Activated T-helper 1 cell treated with anti-CD3 and anti-CD28 coated beads, Interleukin-12 subunit alpha, Interleukin-12 subunit beta, Interleukin-2, Interleukin-4 antibody, amounts not matched to agents 30 ng/mL and 10 ng/mL and 1 ng/mL, durations not matched to agents 14 hours and 24 hours and 36 hours (primary cell): ENCODE results near the gene ST7. TPM values are rescaled to one million over a fixed set of nuclear protein-coding genes. Genes with fewer than 3 reads are reported as not detected.
"Not testable (repeated sequence)": the region's sequence is repeated elsewhere in the genome, so short reads cannot be mapped to it uniquely, and the experiment has no call there.

Experiments
- DNase-seq: peaks from one replicate; pipeline ENCODE4 v3.0.0; 2021; ENCODE audit warnings: low spot score
- H3K27ac Mint-ChIP-seq: one replicate; pipeline ENCODE4 v1.8.0; 2021; ENCODE audit warnings: mild to moderate bottlenecking, mixed read lengths
- H3K27me3 Mint-ChIP-seq: one replicate; pipeline ENCODE4 v1.8.0; 2022; ENCODE audit warnings: mild to moderate bottlenecking, moderate library complexity, mixed read lengths; ENCODE audit not compliant: insufficient read depth
- H3K36me3 Mint-ChIP-seq: one replicate; pipeline ENCODE4 v1.8.0; 2021; ENCODE audit warnings: low read depth, mixed read lengths
- H3K4me1 Mint-ChIP-seq: one replicate; pipeline ENCODE4 v1.8.0; 2021; ENCODE audit warnings: low read depth, mixed read lengths
- H3K4me3 Mint-ChIP-seq: one replicate; pipeline ENCODE4 v1.8.0; 2021; ENCODE audit warnings: mild to moderate bottlenecking, moderate library complexity, mixed read lengths
- H3K9me3 Mint-ChIP-seq: one replicate; pipeline ENCODE4 v1.8.0; 2021; ENCODE audit warnings: mixed read lengths
- intact Hi-C: fragments of 100-400 bp; cut with micrococcal nuclease; formaldehyde crosslinking; loops from one replicate; pipeline ENCODE4 v1.15.1; 2024
- total RNA-seq: library from RNA; stranded (reverse); gene quantifications from 2 replicates; pipeline ENCODE4 v1.2.3, GENCODE V29; 2022

Gene ST7
- total RNA-seq, 1 donor from 2014 or later = 5.8 TPM

- no peak for DNase-seq
- Mint-ChIP-seq H3K36me3 (no peaks in the 10 kb centered on the region), H3K4me3 (no peak overlapping the region), H3K9me3 (no peaks in the 10 kb centered on the region), H3K27me3 (peaks cover 17% of the 10 kb centered on the region), H3K27ac (no peak overlapping the region), H3K4me1 (peaks cover 19% of the 10 kb centered on the region)
- intact Hi-C loops = loop anchor here (10.0 kb wide), 1 partner anchor 803 kb away; the partner anchor contains the start of gene TES
Measured at GRCh38 chr7:117017702-117018266, 64.5 kb downstream of the ST7 start.

GRCh38 chr7:117018713-117019112, 65.4 kb downstream of the ST7 start:
- intact Hi-C loops = loop anchor here (10.0 kb wide), 1 partner anchor 804 kb away; the partner anchor contains the start of gene TES
- H3K27me3 Mint-ChIP-seq = peaks cover 15% of the 10 kb centered on the region
- H3K9me3 Mint-ChIP-seq = no peaks in the 10 kb centered on the region

GRCh38 chr7:117019287-117019686, 66.0 kb downstream of the ST7 start:
- intact Hi-C loops = loop anchor here (10.0 kb wide), 1 partner anchor 804 kb away; the partner anchor contains the start of gene TES
- Mint-ChIP-seq H3K4me3 (no peak overlapping the region), H3K27ac (no peak overlapping the region)

More at GRCh38 chr7:117018713-117019112, 65.4 kb downstream of the ST7 start:
- H3K4me3 Mint-ChIP-seq = no peak overlapping the region
- H3K4me1 Mint-ChIP-seq = peaks cover 27% of the 10 kb centered on the region
- no peaks in the 10 kb centered on the region for H3K36me3 Mint-ChIP-seq
- H3K27ac Mint-ChIP-seq = no peak overlapping the region
- DNase-seq = no peak

GRCh38 chr7:117019786-117020590, 66.7 kb downstream of the ST7 start:
- Mint-ChIP-seq H3K36me3 (no peaks in the 10 kb centered on the region), H3K27ac (no peak overlapping the region), H3K4me1 (peaks cover 21% of the 10 kb centered on the region), H3K9me3 (no peaks in the 10 kb centered on the region), H3K4me3 (no peak overlapping the region), H3K27me3 (peaks cover 17% of the 10 kb centered on the region)
- intact Hi-C loops = loop anchor here (10.0 kb wide), 1 partner anchor 805 kb away; the partner anchor contains the start of gene TES
- no peak for DNase-seq

More at GRCh38 chr7:117019287-117019686, 66.0 kb downstream of the ST7 start:
- no peak for DNase-seq
- no peaks in the 10 kb centered on the region for H3K36me3 Mint-ChIP-seq
- peaks cover 15% of the 10 kb centered on the region for H3K27me3 Mint-ChIP-seq
- H3K9me3 Mint-ChIP-seq = no peaks in the 10 kb centered on the region
- peaks cover 24% of the 10 kb centered on the region for H3K4me1 Mint-ChIP-seq

- Mint-ChIP-seq H3K36me3 (no peaks in the 10 kb centered on the region), H3K27ac (no peak overlapping the region), H3K9me3 (no peaks in the 10 kb centered on the region), H3K4me3 (no peak overlapping the region), H3K4me1 (peaks cover 15% of the 10 kb centered on the region), H3K27me3 (peaks cover 14% of the 10 kb centered on the region)
- intact Hi-C loops = no loop called here
- DNase-seq = no peak
Measured at GRCh38 chr7:117020591-117020973, 67.3 kb downstream of the ST7 start.

- no peaks in the 10 kb centered on the region for H3K9me3 Mint-ChIP-seq
- intact Hi-C loops = no loop called here
- no peak overlapping the region for H3K4me3 Mint-ChIP-seq
- no peak for DNase-seq
- H3K27ac Mint-ChIP-seq = no peak overlapping the region
- peaks cover 14% of the 10 kb centered on the region for H3K4me1 Mint-ChIP-seq
- H3K27me3 Mint-ChIP-seq = peaks cover 10% of the 10 kb centered on the region
- H3K36me3 Mint-ChIP-seq = no peaks in the 10 kb centered on the region
Measured at GRCh38 chr7:117021366-117021765, 68.1 kb downstream of the ST7 start.

GRCh38 chr7:117021986-117022385, 68.7 kb downstream of the ST7 start:
- no peak overlapping the region for H3K4me3 Mint-ChIP-seq
- H3K9me3 Mint-ChIP-seq = no peaks in the 10 kb centered on the region
- no peak overlapping the region for H3K27ac Mint-ChIP-seq
- intact Hi-C loops = no loop called here
- H3K27me3 Mint-ChIP-seq = peaks cover 9% of the 10 kb centered on the region
- no peak for DNase-seq
- H3K36me3 Mint-ChIP-seq = no peaks in the 10 kb centered on the region
- peaks cover 11% of the 10 kb centered on the region for H3K4me1 Mint-ChIP-seq

- intact Hi-C loops = no loop called here
- Mint-ChIP-seq H3K36me3 (no peaks in the 10 kb centered on the region), H3K27me3 (peaks cover 8% of the 10 kb centered on the region), H3K4me3 (no peak overlapping the region), H3K4me1 (peaks cover 8% of the 10 kb centered on the region), H3K27ac (no peak overlapping the region), H3K9me3 (no peaks in the 10 kb centered on the region)
- no peak for DNase-seq
Measured at GRCh38 chr7:117023325-117023854, 70.1 kb downstream of the ST7 start.

- H3K27me3 Mint-ChIP-seq = peaks cover 13% of the 10 kb centered on the region
- intact Hi-C loops = no loop called here
- H3K4me1 Mint-ChIP-seq = peaks cover 8% of the 10 kb centered on the region
- no peak for DNase-seq
- no peak overlapping the region for H3K4me3 Mint-ChIP-seq
- H3K27ac Mint-ChIP-seq = no peak overlapping the region
- no peaks in the 10 kb centered on the region for H3K36me3 Mint-ChIP-seq
- H3K9me3 Mint-ChIP-seq = no peaks in the 10 kb centered on the region
Measured at GRCh38 chr7:117024811-117025210, 71.5 kb downstream of the ST7 start.

- DNase-seq = no peak
- intact Hi-C loops = no loop called here
- H3K27ac Mint-ChIP-seq = no peak overlapping the region
- no peaks in the 10 kb centered on the region for H3K36me3 Mint-ChIP-seq
- H3K27me3 Mint-ChIP-seq = peaks cover 13% of the 10 kb centered on the region
- H3K4me3 Mint-ChIP-seq = no peak overlapping the region
- H3K9me3 Mint-ChIP-seq = peaks cover 4% of the 10 kb centered on the region
- peaks cover 8% of the 10 kb centered on the region for H3K4me1 Mint-ChIP-seq
Measured at GRCh38 chr7:117025891-117026290, 72.6 kb downstream of the ST7 start.

- H3K9me3 Mint-ChIP-seq, H3K27ac Mint-ChIP-seq, intact Hi-C loops, DNase-seq, H3K27me3 Mint-ChIP-seq, H3K36me3 Mint-ChIP-seq, H3K4me3 Mint-ChIP-seq, H3K4me1 Mint-ChIP-seq: not testable (repeated sequence)
Measured at GRCh38 chr7:117030346-117030745, 77.0 kb downstream of the ST7 start.

GRCh38 chr7:117030793-117031192, 77.5 kb downstream of the ST7 start:
- H3K9me3 Mint-ChIP-seq, H3K27ac Mint-ChIP-seq, DNase-seq, H3K4me3 Mint-ChIP-seq, intact Hi-C loops, H3K4me1 Mint-ChIP-seq, H3K36me3 Mint-ChIP-seq: not testable (repeated sequence)
- peaks cover 11% of the 10 kb centered on the region for H3K27me3 Mint-ChIP-seq

GRCh38 chr7:117032810-117033209, 79.5 kb downstream of the ST7 start:
- H3K4me3 Mint-ChIP-seq = no peak overlapping the region
- no peaks in the 10 kb centered on the region for H3K4me1 Mint-ChIP-seq
- intact Hi-C loops = no loop called here
- H3K27me3 Mint-ChIP-seq = peaks cover 14% of the 10 kb centered on the region
- H3K27ac Mint-ChIP-seq = no peak overlapping the region
- no peak for DNase-seq
- peaks cover 6% of the 10 kb centered on the region for H3K9me3 Mint-ChIP-seq
- H3K36me3 Mint-ChIP-seq = no peaks in the 10 kb centered on the region
